Fibroblast of pulmonary artery (primary cell): ENCODE data around the gene CELSR2.

ENCODE experiments used
- DNase-seq: peaks from one replicate; pipeline ENCODE4 v3.0.0-alpha.2; 2010; ENCODE audit warnings: low read depth
- H3K4me3 ChIP-seq: replicated peaks from 2 replicates; pipeline ENCODE4 v1.5.1; 2011; ENCODE audit warnings: low read depth, mild to moderate bottlenecking, control low read depth, low read length, moderate library complexity
- CTCF ChIP-seq: IDR thresholded peaks from 2 replicates; pipeline ENCODE4 v1.5.1; 2011; ENCODE audit warnings: mild to moderate bottlenecking, control low read depth, low read length, inconsistent platforms; ENCODE audit errors: missing control alignments

Gene CELSR2

DNA sequence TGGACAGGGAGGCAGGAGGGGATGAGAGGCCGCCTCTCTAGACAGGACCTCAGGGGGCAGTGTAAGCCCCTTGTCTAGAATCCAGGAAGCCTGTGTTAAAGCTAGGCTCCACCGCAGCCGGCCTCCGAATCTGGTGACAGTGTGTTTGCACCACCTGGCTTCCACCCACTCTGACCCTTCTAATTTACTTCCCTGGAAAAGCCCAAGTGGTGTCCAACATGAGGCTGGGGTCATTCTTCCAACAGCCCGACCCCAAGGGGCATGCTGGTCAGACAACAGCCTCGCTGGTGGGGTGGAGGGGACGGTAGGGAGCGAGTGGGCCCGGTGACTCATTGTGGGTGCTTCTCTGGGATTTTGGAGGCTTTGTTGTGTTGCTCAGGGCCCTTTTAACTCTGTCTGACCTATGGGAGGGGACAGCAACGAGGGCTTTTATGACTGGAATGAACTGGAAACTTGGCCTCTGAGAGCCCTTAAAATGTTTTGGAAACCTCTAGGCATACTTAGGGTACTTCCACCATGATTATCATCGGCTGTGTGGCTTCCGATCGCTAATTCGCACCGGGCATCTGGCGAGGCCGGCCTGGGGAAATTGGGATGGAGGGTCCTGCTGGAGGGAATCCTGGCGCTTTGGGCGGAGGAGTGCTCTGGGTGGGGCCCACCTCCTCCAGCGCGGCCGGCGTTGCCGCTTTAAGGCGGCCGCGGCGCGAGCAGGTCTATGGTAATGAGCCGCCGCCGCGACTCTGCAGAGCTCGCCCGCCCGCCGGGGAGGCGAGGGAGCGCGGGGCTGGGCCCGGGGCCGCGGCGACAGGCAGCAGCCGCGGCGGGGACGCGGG, at the start of gene CELSR2:
Gene CELSR2, plus strand, starts transcription at position 743 of the 833 bp plus-strand sequence. CDS start 541 bp downstream, outside the sequence.
- no peak for TF ChIP-seq CTCF
- H3K4me3 ChIP-seq = peak within 1 kb of the TSS; percentile 31
- DNase-seq = peak; percentile 50

- DNase-seq = no peak
- no peak for TF ChIP-seq CTCF
- no peak overlapping the region for H3K4me3 ChIP-seq
These were observed 49.6 kb upstream of the CELSR2 start for GRCh38 chr1:109199710-109200109.

DNA sequence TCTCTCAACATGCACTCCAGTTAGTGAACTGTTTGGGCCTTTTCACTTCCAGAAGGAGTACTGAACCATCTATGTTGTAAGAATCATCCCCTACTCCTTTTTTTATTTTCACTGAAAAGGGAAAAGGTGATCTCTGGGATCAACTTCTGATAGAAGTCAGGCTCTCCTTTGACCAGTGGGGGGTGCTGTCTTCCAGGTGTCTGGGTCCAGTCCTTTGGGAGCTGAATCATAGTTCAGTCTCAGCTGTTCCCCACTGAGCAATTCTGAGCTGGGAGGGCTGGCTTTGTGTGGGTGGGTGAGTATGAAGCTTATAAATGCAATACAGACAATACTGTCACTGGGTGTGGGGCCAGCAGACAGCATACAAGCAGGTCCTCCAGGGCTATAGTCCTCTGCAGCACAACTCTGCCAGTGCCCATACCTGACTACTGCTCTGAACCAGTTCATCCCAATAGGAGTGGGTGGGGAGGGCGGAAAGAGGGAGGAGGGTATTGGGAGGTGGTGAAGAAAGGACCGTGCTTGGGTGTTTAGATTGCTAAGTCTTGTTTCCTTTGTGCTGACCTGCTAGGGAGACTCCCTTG, 48.1 kb upstream of the CELSR2 start:
- TF ChIP-seq CTCF = peak; percentile 81
- H3K4me3 ChIP-seq = no peak overlapping the region
- DNase-seq = peak; percentile 86

- TF ChIP-seq CTCF = no peak
- DNase-seq = no peak
- no peak overlapping the region for H3K4me3 ChIP-seq
These were observed 44.9 kb upstream of the CELSR2 start for GRCh38 chr1:109204484-109204883.

GRCh38 chr1:109206339-109206738, 43.0 kb upstream of the CELSR2 start:
- no peak overlapping the region for H3K4me3 ChIP-seq
- TF ChIP-seq CTCF = no peak
- DNase-seq = no peak

- no peak overlapping the region for H3K4me3 ChIP-seq
- TF ChIP-seq CTCF = no peak
- no peak for DNase-seq
These were observed 41.8 kb upstream of the CELSR2 start for GRCh38 chr1:109207467-109208103.
